Measurements from ENCODE around the gene WDTC1. TPM values are rescaled to one million over a fixed set of nuclear protein-coding genes. Genes with fewer than 3 reads are reported as not detected.
"Not testable (repeated sequence)": the region's sequence is repeated elsewhere in the genome, so short reads cannot be mapped to it uniquely, and the experiment has no call there.

Gene WDTC1
- total and polyA plus RNA-seq, 3 donors from 2014 or later: 61.4 to 142 (median 69.5) TPM

DNA sequence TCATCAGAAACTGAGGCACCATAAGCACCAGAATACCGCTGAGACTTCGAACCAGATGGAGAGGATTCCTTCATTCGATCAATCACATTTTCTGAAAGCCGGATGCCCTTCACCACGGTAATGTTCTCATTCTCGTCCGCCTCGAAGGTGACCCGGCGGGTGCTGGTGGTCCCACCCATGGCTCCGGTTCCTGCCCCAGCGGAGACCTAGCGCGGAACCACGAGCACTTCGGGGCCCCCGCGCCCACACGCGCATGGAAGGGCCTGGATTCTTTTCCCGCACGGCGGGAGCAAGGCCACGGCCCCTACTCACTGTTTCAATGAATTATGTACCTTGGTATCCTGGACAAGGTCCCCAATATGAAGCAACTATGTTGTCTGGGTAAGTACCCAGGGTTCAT is 33.1 kb upstream of the WDTC1 start:
- intact Hi-C loops (cut with DNase I; ENCODE audit: low total_unique reads): no loop called here
- WGBS, 2 donors: 71 to 76% methylated on average over 7 to 24 of the region's 24 CpGs
- H3K36me3 ChIP-seq (ENCODE audit: low read depth, missing control alignments): no peaks in the 10 kb centered on the region
- peak overlapping the region in 1 of 2 donors; percentile 17 for H3K4me3 ChIP-seq
- no peak overlapping the region for H3K27ac ChIP-seq
- no peaks in the 10 kb centered on the region for H3K27me3 ChIP-seq
- no peak for TF ChIP-seq POLR2A (IDR thresholded peaks at IDR 0.05)
- TF ChIP-seq, protein P1, sequence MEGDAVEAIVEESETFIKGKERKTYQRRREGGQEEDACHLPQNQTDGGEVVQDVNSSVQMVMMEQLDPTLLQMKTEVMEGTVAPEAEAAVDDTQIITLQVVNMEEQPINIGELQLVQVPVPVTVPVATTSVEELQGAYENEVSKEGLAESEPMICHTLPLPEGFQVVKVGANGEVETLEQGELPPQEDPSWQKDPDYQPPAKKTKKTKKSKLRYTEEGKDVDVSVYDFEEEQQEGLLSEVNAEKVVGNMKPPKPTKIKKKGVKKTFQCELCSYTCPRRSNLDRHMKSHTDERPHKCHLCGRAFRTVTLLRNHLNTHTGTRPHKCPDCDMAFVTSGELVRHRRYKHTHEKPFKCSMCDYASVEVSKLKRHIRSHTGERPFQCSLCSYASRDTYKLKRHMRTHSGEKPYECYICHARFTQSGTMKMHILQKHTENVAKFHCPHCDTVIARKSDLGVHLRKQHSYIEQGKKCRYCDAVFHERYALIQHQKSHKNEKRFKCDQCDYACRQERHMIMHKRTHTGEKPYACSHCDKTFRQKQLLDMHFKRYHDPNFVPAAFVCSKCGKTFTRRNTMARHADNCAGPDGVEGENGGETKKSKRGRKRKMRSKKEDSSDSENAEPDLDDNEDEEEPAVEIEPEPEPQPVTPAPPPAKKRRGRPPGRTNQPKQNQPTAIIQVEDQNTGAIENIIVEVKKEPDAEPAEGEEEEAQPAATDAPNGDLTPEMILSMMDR (IDR thresholded peaks at IDR 0.05): no peak
- H3K4me1 ChIP-seq: peaks cover 3% of the 10 kb centered on the region
- H3K9me3 ChIP-seq: no peaks in the 10 kb centered on the region
- DNase-seq: no peak

DNA sequence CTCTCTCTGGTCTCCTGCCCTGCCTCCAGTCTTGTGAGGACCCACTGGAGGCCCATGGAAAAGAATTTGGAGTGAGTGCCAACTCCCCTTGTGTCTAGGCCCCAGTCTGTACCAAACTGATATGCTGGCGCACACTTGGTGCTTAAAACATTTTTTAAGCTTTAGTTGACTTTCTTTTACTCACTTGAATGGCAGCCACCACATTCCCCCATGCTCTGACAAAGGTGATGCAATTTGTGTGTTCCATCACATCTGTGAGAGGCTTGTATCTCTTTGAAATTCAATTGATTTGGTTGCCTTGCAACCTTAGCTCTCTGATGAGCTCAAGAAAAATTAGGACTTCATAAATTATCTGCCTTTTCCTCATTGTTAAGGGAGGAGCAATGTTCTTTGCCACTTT is 30.5 kb upstream of the WDTC1 start:
- H3K4me3 ChIP-seq: no peak overlapping the region
- 100% methylated on average over 1 of the region's 1 CpG for WGBS, 2 donors
- H3K27me3 ChIP-seq: no peaks in the 10 kb centered on the region
- TF ChIP-seq, protein P1 (IDR thresholded peaks at IDR 0.05): no peak
- no peak for TF ChIP-seq POLR2A (IDR thresholded peaks at IDR 0.05)
- H3K27ac ChIP-seq: no peak overlapping the region
- peaks cover 3% of the 10 kb centered on the region for H3K4me1 ChIP-seq
- H3K36me3 ChIP-seq (ENCODE audit: low read depth, missing control alignments): no peaks in the 10 kb centered on the region
- DNase-seq: no peak
- intact Hi-C loops (cut with DNase I; ENCODE audit: low total_unique reads): no loop called here
- no peaks in the 10 kb centered on the region for H3K9me3 ChIP-seq

DNA sequence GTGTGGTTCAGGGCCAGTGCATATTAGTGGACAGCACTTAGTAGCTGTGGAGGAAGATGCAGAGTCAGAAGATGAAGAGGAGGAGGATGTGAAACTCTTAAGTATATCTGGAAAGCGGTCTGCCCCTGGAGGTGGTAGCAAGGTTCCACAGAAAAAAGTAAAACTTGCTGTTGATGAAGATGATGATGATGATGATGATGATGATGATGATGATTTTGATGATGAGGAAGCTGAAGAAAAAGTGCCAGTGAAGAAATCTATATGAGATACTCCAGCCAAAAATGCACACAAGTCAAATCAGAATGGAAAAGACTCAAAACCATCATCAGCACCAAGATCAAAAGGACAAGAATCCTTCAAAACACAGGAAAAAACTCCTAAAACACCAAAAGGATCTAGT is 27.2 kb upstream of the WDTC1 start:
- H3K4me3 ChIP-seq; H3K9me3 ChIP-seq; H3K36me3 ChIP-seq (ENCODE audit: low read depth, missing control alignments); H3K27ac ChIP-seq; DNase-seq; intact Hi-C loops (cut with DNase I; ENCODE audit: low total_unique reads); H3K27me3 ChIP-seq; H3K4me1 ChIP-seq: not testable (repeated sequence)
- WGBS, 2 donors: 83 to 84% methylated on average over 1 of the region's 1 CpG

DNA sequence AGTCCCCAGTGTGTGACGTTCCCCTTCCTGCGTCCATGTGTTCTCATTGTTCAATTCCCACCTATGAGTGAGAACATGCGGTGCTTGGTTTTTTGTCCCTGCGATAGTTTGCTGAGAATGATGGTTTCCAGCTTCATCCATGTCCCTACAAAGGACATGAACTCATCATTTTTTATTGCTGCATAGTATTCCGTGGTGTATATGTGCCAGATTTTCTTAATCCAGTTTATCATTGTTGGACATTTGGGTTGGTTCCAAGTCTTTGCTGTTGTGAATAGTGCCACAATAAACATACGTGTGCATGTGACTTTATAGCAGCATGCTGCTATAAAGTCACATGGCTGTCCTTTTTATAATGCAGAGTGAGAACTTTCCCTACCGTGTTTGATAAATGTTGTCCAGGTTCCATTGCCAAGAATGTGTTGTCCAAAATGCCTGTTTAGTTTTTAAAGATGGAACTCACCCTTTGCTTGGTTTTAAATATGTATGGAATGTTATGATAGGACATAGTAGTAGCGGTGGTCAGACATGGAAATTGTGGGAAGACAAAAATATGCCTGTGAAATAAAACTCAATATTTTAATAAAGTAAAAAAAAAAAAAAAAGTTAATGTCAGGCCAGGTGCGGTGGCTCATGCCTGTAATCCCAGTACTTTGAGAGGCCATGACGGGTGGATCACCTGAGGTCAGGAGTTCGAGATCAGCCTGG is 26.1 kb upstream of the WDTC1 start:
- H3K4me1 ChIP-seq; H3K9me3 ChIP-seq; H3K27me3 ChIP-seq; H3K4me3 ChIP-seq; DNase-seq; intact Hi-C loops (cut with DNase I; ENCODE audit: low total_unique reads); H3K27ac ChIP-seq; H3K36me3 ChIP-seq (ENCODE audit: low read depth, missing control alignments): not testable (repeated sequence)
- 83 to 85% methylated on average over 11 of the region's 11 CpGs for WGBS, 2 donors

DNA sequence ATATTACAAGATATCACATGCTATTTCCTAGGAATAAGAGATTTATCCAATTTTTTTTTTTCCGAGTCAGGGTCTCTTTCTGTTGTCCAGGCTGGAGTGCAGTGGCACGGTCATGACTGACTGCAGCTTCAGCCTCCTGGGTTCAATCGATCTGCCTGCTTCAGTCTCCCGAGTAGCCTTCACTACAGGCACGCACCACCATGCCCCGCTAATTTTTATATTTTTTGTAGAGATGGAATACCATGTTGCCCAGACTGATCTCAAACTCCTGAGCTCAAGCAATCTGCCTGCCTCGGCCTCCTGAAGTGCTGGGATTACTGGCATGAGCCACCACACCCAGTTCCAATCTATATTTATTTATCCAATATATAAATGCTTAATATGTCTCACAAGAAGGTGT is 18.0 kb upstream of the WDTC1 start:
- Histone ChIP-seq H3K9me3 (no peaks in the 10 kb centered on the region), H3K4me3 (no peak overlapping the region), H3K4me1 (no peaks in the 10 kb centered on the region), H3K36me3 (ENCODE audit: low read depth, missing control alignments) (no peaks in the 10 kb centered on the region), H3K27ac (no peak overlapping the region), H3K27me3 (no peaks in the 10 kb centered on the region)
- intact Hi-C loops (cut with DNase I; ENCODE audit: low total_unique reads): no loop called here
- TF ChIP-seq, protein P1 (IDR thresholded peaks at IDR 0.05): no peak
- TF ChIP-seq POLR2A (IDR thresholded peaks at IDR 0.05): no peak
- WGBS, 2 donors: 93 to 96% methylated on average over 7 of the region's 7 CpGs
- DNase-seq: no peak

DNA sequence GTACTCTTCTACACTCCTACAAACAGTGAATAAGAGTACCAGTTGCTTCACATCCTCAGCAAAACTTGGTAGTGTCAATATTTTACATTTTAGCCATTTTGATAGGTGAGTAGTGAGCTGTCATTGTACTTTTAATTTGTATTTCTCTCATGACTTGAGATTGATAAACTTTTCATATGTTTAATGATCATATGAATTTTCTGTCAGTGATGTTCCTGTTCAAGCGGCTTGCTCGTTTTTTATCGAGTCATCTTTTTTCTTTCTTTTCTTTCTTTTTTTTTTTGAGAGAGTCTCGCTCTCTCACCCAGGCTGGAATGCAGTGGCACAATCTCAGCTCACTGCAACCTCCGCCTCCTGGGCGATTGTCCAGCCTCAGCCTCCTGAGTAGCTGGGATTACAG is 17.0 kb upstream of the WDTC1 start:
- no peaks in the 10 kb centered on the region for H3K9me3 ChIP-seq
- no peaks in the 10 kb centered on the region for H3K27me3 ChIP-seq
- no peak overlapping the region for H3K27ac ChIP-seq
- H3K36me3 ChIP-seq (ENCODE audit: low read depth, missing control alignments): no peaks in the 10 kb centered on the region
- no peak overlapping the region for H3K4me3 ChIP-seq
- DNase-seq: no peak
- intact Hi-C loops (cut with DNase I; ENCODE audit: low total_unique reads): no loop called here
- WGBS, 2 donors: 92 to 100% methylated on average over 6 of the region's 6 CpGs
- H3K4me1 ChIP-seq: no peaks in the 10 kb centered on the region
- TF ChIP-seq, protein P1 (IDR thresholded peaks at IDR 0.05): no peak
- no peak for TF ChIP-seq POLR2A (IDR thresholded peaks at IDR 0.05)
